ENCODE measurements around the gene PARD3B.

- TF ChIP-seq CTCF (IDR thresholded peaks at IDR 0.05) = no peak
- TF ChIP-seq POLR2A (IDR thresholded peaks at IDR 0.05) = no peak
Measured at GRCh38 chr2:204706939-204707338, 161.7 kb downstream of the PARD3B start.
